HG03439 (cell line): ENCODE data around the gene SNCB.
"Not testable (repeated sequence)": the region's sequence is repeated elsewhere in the genome, so short reads cannot be mapped to it uniquely, and the experiment has no call there.

Experiments used
- ATAC-seq: cut with Tn5 transposase; IDR thresholded peaks from one replicate; pipeline ENCODE4 v1.9.1; 2021; ENCODE audit warnings: mild to moderate bottlenecking, moderate library complexity; ENCODE audit not compliant: unreplicated experiment

Gene SNCB

DNA sequence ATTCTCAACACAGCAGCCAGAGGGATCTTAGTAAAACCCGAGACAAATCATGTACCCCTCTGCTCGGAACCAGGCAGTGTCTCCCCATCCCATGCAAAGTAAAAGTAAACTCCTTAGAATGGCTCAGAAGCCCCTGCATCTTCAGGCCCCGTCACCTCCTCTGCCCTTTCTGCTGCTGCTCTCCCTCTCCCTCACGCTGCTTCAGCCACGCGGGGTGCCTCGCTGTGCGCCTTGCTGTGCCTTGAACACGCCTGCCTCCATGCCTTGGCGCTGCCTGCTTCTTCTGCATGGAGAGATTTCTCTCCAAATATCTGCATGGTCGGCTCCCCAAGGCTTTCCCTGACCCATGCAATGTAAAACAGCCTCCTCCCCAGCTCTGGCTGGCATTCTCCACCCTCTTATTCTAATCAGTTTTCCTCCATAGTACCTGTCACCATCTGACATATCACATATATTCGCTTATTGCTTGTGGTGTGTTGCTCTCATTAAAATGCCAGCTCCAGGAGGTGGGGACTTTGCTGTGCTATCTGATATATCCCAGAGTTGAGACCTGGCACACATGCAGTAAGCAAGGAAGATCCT, 28.3 kb downstream of the SNCB start:
- no peak for ATAC-seq

DNA sequence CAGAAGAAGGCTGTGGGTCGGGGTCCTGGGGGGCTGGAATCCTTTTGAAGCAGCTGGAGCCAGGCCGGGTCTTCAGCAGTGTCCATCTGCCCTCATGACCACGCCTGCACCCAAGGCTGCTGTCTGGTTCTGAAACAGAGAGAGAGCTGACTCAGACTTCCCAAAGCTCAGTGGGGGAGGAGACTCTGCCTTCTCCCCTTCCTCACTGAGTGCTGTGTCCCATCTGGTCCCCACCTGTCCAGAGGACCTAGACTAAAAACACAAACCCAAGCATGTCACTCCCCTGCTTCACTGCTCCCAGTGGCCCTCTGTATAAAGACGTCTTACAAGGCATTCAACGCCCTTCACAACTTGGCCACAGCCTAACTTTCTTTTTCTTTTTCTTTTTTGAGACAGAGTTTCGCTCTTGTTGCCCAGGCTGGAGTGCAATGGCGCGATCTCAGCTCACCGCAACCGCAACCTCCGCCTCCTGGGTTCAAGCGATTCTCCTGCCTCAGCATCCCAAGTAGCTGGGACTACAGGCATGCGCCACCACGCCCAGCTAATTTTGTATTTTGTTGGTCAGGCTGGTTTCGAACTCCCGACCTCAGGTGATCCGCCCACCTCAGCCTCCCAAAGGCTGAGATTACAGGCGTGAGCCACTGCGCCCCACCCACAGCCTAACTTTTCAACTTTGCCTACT, 30.4 kb downstream of the SNCB start:
- not testable (repeated sequence) for ATAC-seq

DNA sequence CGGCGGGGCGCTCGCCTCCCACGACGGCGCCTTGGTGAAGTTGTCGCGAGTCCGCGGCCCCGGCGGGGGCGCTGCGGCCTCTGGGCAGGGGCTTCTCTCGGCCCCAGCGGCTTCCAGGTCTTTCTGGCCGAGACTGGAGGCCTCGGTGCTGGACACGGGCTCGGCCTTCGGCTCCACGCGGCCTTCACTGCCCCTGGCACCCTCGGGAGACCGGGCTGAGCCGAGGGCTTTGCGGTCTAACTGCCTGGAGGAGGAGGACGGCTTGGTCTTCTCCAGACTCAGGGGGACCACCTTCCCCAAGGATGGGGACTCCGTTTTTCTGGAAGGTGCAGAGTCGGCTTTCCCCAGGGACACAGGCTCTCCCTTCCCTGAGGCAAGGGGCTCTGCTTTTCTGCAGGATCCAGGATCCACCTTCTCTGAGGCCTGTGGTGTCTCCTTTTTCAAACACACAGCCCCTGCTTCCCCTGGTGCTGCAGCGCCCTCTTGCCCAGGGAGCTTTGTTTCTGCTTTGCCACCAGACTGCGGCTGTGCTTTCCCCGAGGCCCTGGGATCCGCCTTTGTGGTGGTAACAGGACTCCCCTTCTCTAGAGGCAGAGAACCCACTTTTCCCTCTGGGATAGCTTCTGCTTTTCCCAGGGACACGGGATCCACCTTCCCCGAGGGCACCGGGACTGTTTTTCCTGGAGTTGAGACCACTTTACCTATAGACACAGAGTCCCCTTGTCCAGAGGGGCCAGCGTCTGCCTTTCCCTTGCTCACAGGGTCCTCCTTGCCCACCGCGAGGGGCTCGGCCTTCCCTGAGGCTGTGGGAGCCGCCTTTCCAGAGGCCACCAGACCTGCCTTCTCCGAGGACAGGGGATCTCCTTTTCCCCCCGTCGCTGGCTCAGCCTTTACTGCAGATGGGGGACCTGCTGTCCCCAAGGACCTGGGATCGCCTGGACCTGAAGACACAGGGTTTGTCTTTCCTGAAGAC, 32.6 kb downstream of the SNCB start:
- no peak for ATAC-seq

DNA sequence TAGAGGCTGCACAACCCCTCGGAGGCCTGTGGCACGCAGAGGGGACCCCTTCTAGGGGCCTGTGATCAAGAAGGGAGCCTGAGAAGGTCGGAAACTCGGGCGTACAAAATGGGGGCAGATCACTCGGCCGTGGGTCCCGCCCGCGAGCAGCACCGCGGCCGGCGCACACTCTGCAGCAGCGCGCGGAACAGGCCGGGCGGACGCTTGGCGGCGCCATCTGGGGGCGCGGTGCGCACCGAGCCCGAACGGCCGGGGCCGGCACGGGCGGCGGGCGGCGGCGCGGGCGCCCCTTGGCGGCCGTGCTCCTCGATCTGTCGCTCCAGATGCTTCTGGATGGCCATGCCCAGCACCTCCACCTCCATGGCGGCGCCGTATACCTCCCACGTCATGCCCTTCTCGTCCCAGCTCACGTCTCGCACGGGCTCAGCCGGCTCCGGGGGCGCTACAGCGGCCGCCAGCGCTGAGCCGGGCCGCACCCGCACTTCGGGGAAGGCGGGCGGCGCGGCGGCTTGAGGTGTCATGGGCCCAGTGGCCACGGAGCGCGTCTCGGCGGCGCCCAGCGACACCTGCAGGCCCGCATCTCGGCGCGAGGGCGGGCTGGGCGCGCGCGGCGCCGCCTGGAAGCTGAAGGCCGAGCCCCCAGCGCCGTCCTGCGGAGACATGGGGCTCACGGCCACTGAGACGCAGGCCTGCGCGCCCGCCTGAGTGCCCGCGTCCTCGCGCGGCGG, 33.5 kb downstream of the SNCB start:
- no peak for ATAC-seq

DNA sequence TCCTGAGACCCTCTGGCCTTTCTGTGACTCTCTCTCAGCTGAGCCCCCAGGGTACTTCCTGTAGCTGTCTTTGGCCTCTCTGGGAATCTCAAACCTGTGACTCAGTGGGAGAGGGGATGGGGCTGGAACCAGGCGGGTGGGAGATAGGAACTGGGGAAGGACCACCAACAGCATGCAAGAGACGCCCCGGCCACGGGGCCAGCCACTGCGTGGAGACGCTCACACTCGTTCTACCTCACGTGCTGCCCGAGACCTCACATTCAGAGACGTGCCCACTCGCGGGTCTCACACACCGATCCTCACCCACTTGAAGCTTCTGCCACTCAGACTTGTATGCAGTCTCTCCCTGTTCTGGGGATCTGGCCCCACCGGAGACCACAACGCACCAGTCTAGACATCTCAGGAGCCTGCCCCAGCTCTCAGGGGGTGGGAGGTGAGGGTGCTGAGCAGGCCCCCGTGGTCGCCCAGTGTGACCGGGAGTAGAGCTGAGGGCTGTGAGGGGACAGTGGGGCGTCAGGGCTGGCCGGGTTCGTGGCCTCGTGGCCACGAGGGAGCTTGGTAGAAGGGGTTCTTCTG, 34.2 kb downstream of the SNCB start:
- ATAC-seq: no peak

DNA sequence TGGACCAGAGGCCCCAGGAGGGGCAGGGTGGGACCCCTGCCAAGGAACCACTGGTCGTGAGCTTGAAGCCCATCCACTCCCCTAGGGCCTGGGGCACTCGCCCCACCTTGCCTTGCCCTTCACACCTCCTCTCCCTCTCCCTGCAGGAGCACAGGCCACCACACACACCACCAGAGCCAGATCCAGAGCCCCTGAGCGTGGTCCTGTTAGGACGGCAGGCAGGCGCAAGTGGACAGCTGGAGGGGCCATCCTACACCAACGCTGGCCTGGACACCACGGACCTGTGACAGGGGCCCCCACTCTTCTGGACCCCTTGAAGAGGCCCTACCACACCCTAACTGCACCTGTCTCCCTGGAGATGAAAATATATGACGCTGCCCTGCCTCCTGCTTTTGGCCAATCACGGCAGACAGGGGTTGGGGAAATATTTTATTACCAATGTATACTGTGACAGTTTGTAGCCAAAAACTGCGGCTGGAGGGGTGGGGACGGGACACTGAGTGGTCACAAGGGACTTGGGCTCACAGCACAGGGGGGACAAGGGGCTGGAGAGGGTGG, 34.9 kb downstream of the SNCB start:
- ATAC-seq: no peak

DNA sequence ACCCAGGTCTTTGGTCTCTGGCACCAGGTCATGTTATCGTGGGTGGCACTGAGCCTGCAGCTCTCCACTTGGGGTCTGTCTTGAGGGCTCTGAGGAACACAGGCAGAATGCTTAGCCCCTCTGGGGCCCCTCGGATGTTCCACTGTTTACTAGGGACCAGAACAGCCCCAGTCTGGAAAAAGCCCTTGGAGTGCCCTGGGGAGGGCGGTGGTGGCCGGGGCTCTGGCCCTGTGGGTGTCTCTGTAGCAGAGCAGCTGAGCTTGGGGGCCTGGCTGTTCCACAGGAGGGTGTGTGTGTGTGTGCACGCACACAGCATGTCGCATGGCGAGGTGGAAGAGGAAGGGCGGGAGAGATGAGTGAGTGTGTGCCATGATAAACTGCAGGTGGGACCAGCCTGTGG, 35.8 kb downstream of the SNCB start:
- no peak for ATAC-seq

DNA sequence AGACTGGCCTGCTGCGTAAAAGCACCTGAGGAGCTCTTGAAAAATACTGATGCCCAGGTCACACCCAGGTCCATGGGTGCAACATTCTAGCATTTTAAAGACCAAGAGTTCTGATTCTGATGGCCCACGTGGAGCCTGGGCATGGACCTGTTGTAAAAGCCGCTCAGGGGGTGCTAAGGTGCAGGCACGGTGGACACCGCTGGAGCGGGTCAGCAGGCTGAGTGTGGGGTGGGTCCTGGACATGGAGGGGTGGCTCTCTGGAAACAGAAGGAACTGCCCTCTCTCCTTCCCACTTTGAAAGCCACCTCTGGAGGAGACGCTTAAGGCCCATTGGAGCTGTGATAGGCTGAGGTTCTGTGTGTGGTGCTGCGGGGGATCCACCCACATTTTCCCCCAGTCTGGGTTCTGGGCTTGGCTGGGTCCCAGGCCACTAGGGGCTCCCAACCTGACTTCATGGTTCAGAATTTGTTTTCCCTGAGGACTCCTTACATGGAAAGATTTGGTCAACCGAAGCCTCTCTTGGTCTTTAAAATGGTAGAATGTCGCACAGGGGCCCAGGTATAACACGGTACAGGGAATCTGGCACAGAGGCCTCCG, 37.0 kb downstream of the SNCB start:
- ATAC-seq: no peak

DNA sequence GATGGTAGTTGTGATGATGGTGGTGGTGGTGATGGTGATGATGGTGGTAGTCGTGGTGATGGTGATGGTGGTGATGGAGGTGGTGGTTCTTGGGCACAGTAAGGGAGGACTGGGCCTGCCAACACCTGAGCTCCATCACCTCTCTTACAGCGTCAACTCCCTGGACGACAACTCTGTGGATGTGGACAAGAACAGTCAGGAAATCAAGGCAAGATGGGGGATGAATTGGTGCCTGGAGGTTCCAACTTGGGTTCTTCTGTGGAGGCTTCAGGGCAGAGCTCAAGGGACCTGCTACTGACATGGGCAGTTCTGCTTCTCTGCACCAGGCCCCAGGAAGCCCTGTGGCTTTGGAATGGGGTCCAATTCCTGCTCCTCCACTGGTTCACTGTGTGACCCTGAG, 37.8 kb downstream of the SNCB start:
- ATAC-seq: no peak

DNA sequence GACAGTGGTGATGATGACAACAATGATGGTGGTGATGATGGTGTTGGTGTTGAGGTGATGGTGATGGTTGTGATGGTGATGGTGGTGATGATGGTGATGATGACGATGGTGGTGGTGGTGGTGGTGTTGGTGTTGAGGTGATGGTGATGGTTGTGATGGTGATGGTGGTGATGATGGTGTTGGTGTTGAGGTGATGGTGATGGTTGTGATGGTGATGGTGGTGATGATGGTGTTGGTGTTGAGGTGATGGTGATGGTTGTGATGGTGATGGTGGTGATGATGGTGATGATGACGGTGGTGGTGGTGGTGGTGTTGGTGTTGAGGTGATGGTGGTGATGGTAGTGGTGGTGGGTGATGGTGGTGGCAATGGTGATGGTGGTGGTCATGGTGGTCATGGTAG, 38.7 kb downstream of the SNCB start:
- not testable (repeated sequence) for ATAC-seq

DNA sequence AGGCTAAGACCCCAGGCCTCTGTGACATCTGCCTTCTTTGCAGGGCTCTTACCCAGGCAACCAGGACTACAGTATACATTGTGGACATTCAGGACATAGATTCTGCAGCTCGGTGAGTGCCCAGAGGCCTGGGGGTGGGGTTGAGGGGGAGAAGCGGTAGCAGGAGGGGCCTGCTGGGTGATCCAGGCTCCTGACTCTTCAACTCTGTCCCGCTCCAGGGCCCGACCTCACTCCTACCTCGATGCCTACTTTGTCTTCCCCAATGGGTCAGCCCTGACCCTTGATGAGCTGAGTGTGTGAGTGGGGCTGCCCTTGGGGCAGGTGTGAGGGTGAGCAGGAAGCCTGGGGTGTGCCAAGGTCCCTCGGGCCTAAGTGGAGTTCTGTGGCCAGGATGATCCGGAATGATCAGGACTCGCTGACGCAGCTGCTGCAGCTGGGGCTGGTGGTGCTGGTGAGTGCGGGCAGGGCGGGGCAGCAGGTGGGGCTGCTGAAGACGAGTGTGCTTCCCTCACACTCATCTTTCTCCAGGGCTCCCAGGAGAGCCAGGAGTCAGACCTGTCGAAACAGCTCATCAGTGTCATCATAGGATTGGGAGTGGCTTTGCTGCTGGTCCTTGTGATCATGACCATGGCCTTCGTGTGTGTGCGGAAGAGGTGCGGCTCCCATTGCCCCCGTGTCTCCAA, 40.2 kb downstream of the SNCB start:
- no peak for ATAC-seq

DNA sequence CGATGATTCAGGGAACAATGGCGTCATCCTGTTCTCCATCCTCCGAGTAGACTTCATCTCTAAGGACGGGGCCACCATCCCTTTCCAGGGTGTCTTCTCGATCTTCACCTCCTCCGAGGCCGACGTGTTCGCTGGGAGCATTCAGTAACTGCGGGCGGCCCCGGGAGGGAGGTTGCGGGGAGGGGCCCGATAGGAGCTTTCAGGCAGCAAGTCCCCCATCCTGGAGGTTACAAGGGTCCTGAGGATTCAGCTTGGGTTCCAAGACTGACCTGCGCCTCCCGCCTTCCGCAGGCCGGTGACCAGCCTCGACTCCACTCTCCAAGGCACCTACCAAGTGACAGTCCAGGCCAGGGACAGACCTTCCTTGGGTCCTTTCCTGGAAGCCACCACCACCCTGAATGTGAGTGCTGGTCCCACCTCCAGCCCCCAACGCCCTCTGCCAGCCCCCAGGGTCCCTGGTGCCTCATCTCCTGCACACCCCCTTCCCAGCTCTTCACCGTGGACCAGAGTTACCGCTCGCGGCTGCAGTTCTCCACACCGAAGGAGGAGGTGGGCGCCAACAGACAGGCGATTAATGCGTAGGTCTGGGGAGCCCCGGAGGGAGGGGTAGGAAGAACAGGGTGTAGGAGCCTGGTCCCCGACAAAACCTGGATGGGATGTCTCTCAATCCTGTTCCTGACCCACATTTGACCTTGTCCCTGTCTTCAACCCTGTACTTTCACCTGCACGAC, 41.1 kb downstream of the SNCB start:
- ATAC-seq: no peak

DNA sequence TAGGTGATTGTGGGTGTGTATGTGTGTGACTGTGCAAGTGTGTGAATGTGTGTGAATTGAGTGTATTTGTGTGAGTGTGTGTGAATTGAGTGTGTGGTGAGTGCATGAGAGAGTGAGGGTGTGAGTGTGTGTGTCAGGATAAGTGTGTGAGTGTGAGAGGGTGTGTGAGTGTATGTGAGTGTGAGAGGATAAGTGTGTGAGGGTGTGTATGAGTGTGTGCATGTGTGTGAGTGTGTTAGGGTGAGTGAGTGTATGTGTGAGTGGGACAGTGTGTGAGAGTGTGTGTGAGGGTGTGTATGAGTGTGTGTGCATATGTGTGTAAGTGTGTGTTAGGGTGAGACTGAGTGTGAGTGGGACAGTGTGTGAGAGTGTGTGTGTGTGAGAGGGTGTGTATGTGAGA, 42.0 kb downstream of the SNCB start:
- no peak for ATAC-seq

DNA sequence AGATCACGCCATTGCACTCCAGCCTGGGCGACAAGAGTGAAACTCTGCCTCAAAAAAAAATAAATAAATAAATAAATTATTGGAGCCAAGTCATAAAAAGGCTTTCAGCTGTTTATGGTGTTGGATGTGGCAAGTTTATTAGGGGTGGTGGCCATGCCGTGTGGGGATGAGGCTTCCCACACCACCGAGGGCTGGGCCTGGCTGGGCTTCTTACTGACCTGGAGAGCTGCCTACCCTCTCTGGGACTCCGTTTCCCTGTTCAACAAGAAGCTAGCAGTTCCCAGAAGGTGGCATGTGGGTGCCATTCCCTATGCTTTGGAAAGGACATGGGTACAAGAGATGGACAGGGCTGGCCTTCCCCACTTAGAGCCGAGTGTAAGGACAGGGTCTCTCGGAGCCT, 42.9 kb downstream of the SNCB start:
- ATAC-seq: no peak

DNA sequence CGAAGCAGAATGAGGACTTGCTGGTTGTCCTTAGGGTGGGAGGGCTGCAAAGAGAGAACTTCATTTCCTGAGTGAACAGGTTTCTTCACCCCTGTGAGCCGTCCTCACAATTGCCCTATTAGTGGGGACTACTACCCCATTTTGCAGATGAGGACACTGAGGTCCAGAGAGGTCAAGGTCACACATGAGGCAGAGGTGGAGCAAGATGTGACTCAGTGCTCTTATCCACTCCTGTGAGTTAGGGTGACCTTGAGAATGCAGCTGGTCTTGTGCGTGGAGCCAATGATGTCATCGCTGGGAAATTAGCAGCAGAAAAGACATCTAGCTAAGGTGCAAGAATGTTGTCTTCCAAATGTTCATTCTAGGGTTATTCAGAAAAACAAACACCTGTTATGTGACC, 47.3 kb downstream of the SNCB start:
- no peak for ATAC-seq

DNA sequence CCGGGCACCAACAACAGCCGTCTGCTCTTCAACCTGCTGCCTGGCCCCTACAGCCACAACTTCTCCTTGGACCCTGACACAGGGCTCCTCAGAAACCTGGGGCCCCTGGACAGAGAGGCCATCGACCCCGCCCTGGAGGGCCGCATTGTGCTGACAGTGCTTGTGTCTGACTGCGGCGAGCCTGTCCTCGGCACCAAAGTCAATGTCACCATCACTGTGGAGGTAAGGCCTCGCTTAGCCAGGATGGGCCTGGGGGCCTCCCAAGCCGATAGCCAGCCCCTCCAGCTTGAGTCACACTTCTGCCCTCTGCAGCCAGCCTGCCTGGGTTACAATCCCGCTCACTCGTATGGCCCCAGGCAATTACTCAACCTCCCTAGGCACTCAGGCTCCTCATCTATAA, 49.0 kb downstream of the SNCB start:
- ATAC-seq: no peak

DNA sequence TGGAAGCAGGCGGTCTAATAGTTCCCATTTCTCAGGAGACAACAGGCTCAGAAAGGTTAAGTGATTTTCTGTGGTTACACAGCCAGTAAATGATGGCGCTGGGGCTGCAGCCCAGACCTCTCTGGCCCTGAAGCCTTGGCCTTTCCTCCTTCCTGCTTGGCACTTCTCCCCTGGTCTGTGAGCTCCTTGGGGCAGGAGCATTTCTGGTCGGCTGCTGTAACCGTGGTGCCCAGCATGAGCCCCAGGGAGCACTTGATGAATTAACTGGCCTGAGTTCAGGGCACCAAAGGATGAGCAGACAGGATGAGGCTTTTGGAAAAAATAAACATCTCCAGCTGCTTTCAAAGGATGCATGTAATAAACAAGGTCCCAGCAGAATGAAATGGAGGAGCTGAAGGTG, 51.0 kb downstream of the SNCB start:
- ATAC-seq: no peak

DNA sequence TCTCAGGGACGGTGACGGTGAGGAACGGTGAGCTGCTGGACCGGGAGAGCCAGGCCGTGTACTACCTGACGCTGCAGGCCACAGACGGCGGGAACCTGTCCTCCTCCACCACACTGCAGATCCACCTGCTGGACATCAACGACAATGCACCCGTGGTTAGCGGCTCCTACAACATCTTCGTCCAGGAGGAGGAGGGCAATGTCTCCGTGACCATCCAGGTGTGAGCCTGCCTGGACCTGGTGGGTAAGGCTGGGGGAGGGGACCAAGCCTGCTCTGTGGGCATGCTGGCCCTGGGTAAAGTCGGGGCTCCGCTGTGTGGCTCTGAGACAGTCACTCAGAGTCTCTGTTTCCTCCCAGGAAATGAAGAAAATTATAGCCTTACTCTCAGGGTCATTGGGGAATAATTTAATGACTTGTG, 51.9 kb downstream of the SNCB start:
- ATAC-seq: no peak
